ENCODE measurements around the gene CYTL1.
"Not testable (repeated sequence)": the region's sequence is repeated elsewhere in the genome, so short reads cannot be mapped to it uniquely, and the experiment has no call there.

The CYTL1 gene

DNA sequence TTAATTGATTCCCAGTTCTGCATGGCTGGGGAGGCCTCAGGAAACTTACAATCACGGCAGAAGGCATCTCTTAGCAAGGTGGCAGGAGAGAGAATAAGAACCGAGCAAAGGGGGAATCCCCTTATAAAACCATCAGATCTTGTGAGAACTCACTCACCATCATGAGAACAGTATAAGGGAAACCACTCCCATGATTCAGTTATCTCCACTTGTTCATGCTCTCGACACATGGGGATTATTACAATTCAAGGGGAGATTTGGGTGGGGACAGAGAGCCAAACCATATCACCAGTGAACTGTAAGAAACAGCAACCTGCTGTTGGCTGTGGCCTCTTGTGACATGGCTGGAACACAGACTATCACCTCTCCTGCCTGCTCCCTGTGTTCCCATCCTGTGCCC, 7.1 kb upstream of the CYTL1 start:
- H3K4me1 Mint-ChIP-seq, result no peaks in the 10 kb centered on the region
- no peak overlapping the region for H3K27ac Mint-ChIP-seq
- ATAC-seq (replicated peaks) (no peak), DNase-seq (no peak)
- no peak overlapping the region for H3K4me3 Mint-ChIP-seq
- peaks cover 4% of the 10 kb centered on the region in 2 donors for H3K9me3 Mint-ChIP-seq
- H3K36me3 Mint-ChIP-seq, result no peaks in the 10 kb centered on the region
- peaks cover 0 to 3% of the 10 kb centered on the region in 2 donors for H3K27me3 Mint-ChIP-seq

DNA sequence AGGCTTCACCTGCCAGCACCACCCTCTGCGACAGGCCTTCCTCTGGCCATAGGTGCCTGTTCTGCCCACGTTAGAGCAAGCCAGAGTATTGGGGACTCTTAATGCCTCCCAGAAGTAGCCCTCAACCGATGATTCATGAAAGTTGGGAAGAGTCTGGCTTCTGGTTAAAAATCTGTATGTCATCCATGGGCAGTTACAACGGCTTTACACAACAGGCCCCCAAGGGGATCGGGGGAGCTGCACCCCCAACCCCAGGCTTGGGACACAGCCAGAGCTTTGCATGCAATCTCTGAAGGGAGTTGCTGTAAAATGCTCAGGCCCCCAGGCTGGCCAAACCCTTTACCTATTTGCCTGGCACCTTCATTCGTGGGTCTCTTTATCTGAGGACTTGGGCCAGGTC, 5.4 kb upstream of the CYTL1 start:
- no peak overlapping the region for H3K27ac Mint-ChIP-seq
- ATAC-seq (replicated peaks) (no peak), DNase-seq (no peak)
- peaks cover 4% of the 10 kb centered on the region in 2 donors for H3K9me3 Mint-ChIP-seq
- H3K36me3 Mint-ChIP-seq, result no peaks in the 10 kb centered on the region
- H3K27me3 Mint-ChIP-seq, result peaks cover under 1 to 4% of the 10 kb centered on the region in 2 donors
- no peak overlapping the region for H3K4me3 Mint-ChIP-seq
- no peaks in the 10 kb centered on the region for H3K4me1 Mint-ChIP-seq

- ATAC-seq (replicated peaks) (no peak), DNase-seq (no peak)
- Mint-ChIP-seq H3K27ac (no peak overlapping the region), H3K36me3 (no peaks in the 10 kb centered on the region), H3K4me3 (no peak overlapping the region), H3K27me3 (peaks cover 19 to 23% of the 10 kb centered on the region in 2 donors), H3K9me3 (peaks cover 4% of the 10 kb centered on the region in 2 donors), H3K4me1 (peaks cover 2 to 7% of the 10 kb centered on the region in 2 donors)
These were observed 2.3 kb upstream of the CYTL1 start for GRCh38 chr4:5021546-5021945.

DNA sequence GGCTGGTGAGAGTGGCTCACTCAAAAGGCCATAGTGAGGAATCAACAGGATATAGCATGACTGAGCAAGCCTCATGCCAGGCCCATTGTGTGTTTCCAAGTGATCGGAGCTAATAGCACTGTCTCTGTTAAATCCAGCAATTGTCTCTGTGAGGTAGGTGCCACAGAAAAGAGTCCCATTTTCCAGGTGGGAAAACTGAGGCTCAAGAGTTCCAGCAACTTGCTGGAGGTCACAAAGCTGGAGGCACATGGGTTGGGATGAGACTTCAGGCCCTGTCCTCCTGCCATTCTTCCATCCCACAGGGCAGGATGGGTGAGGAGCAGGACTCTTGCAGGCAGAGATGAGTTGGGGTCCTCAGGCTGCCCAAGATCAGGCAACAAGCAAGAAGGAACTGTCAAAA, 1.1 kb upstream of the CYTL1 start:
- peaks cover 4% of the 10 kb centered on the region in 2 donors for H3K9me3 Mint-ChIP-seq
- no peak for DNase-seq

DNA sequence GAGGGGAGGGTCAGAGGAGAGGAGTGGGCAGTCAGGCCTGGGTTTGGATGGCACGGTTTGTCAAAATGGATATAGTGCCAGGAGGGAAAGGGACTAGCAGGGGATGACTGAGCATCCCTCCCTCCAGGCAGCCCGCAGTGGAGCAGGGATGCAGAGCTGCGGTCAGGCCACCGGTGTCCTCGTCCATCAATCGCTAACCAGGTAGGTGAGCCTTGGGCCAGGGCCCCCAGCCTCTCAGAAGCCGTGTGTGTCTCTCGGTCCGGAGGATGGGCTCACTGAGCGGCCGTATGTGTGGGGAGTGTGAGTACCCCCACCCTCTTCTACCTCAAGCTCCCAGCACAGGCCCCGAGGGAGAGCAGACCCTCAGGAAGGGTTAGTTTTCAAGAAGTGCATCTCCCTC, 538 bp upstream of the CYTL1 start:
- no peak overlapping the region for H3K4me3 Mint-ChIP-seq
- DNase-seq, result no peak
- H3K27me3 Mint-ChIP-seq, result peaks cover 29 to 30% of the 10 kb centered on the region in 2 donors
- no peak overlapping the region for H3K27ac Mint-ChIP-seq
- peaks cover 2 to 7% of the 10 kb centered on the region in 2 donors for H3K4me1 Mint-ChIP-seq
- ATAC-seq (replicated peaks), result no peak
- no peaks in the 10 kb centered on the region for H3K36me3 Mint-ChIP-seq
- peaks cover 4% of the 10 kb centered on the region in 2 donors for H3K9me3 Mint-ChIP-seq

More for the DNA sequence above, 1.1 kb upstream of the CYTL1 start:
- Mint-ChIP-seq H3K4me3 (no peak overlapping the region), H3K36me3 (no peaks in the 10 kb centered on the region), H3K27me3 (peaks cover 28 to 29% of the 10 kb centered on the region in 2 donors), H3K4me1 (peaks cover 2 to 7% of the 10 kb centered on the region in 2 donors), H3K27ac (no peak overlapping the region)
- ATAC-seq (replicated peaks), result no peak

DNA sequence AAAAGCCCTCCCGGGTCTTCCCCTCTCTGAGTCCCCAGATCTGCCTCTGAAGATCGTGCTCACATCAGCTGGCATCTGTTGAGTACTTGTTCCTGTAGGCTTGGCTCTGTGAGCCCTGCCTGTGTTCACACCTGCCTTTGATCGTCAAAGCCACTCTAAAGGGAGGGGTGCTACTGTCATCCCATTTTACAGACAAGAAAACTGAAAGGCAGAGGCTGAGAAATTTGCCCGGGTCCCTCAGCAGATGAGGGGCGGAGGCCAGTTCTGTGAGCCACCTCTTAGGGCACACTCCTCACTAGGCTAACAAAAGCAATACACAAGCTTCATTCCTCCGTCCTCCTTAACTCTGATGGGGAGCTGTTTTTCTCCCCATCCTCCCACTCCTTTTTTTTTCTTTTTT, 655 bp downstream of the CYTL1 start:
- DNase-seq, result no peak
- Mint-ChIP-seq H3K27me3 (peaks cover 30 to 33% of the 10 kb centered on the region in 2 donors), H3K4me3 (no peak overlapping the region), H3K36me3 (no peaks in the 10 kb centered on the region), H3K27ac (no peak overlapping the region), H3K9me3 (peaks cover 3 to 4% of the 10 kb centered on the region in 2 donors), H3K4me1 (peaks cover 2 to 7% of the 10 kb centered on the region in 2 donors)
- ATAC-seq (replicated peaks), result no peak

DNA sequence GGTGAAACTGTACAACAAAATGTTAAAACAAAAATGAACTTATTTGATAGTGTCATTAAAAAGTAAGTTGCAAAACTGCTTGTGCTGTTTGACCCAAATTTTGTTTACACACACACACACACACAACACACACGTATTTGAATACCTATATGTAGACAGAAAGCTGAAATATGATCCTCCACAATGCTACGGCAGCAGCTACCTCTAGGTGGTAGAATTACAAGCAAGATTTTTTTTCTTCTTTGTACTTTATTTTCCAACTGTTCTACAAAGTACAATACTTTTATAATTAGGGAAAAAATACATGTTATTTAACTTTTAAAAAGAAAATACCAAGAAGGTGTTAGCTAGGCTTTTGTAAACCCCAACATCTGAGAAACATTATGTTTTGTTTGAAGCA, 1.2 kb downstream of the CYTL1 start:
- H3K9me3 Mint-ChIP-seq, result peaks cover 1 to 4% of the 10 kb centered on the region in 2 donors
- ATAC-seq (replicated peaks) (no peak), DNase-seq (no peak)
- no peak overlapping the region for H3K27ac Mint-ChIP-seq
- H3K36me3 Mint-ChIP-seq, result no peaks in the 10 kb centered on the region
- no peak overlapping the region for H3K4me3 Mint-ChIP-seq
- peaks cover 2 to 7% of the 10 kb centered on the region in 2 donors for H3K4me1 Mint-ChIP-seq
- peaks cover 30 to 37% of the 10 kb centered on the region in 2 donors for H3K27me3 Mint-ChIP-seq

DNA sequence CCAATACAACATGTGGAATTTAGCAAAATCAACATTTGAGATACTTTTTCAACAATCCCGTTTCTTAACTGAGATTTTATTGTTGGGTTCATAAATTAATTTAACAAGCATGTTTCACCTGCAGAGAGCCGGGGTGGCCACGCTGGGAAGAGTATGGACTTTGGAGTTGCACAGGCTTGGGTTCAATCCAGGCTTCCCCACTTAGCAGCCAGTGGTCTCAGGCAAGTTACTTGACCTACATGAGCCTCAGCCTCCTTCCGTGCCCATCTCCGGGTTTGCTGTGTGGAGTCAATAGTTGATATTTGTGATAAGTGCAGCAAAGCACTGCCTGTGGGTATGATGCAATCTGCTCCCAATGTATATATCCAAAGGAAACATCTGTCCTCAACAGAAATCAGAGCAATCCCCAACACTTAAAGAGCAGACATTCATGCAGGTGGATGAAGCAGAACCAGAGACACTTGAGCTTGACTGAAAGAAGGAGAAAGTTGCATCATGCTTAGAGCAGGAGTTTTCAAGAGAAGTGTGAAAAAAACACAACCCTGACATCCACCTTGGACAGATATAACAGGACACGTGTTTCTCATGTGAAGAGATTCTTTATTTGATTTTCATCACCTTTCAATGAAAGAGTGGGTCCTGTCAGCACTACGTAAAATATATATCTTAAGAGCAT, 5.1 kb downstream of the CYTL1 start:
- H3K27me3 Mint-ChIP-seq, result peaks cover 36 to 38% of the 10 kb centered on the region in 2 donors
- H3K9me3 Mint-ChIP-seq, result no peaks in the 10 kb centered on the region
- ATAC-seq (replicated peaks) (no peak), DNase-seq (no peak)
- H3K4me3 Mint-ChIP-seq, result no peak overlapping the region
- H3K36me3 Mint-ChIP-seq, result no peaks in the 10 kb centered on the region
- H3K27ac Mint-ChIP-seq, result no peak overlapping the region
- H3K4me1 Mint-ChIP-seq, result peaks cover 1 to 2% of the 10 kb centered on the region in 2 donors

GRCh38 chr4:5012958-5013357, 6.3 kb downstream of the CYTL1 start:
- ATAC-seq (replicated peaks) (no peak), DNase-seq (no peak)
- H3K27me3 Mint-ChIP-seq, result peaks cover 32 to 35% of the 10 kb centered on the region in 2 donors
- H3K9me3 Mint-ChIP-seq, result no peaks in the 10 kb centered on the region
- H3K36me3 Mint-ChIP-seq, result no peaks in the 10 kb centered on the region
- H3K4me1 Mint-ChIP-seq, result no peaks in the 10 kb centered on the region
- no peak overlapping the region for H3K27ac Mint-ChIP-seq
- H3K4me3 Mint-ChIP-seq, result no peak overlapping the region

GRCh38 chr4:5012244-5012898, 6.9 kb downstream of the CYTL1 start:
- no peak for DNase-seq
- Mint-ChIP-seq H3K9me3 (no peaks in the 10 kb centered on the region), H3K4me1 (no peaks in the 10 kb centered on the region), H3K27me3 (peaks cover 28 to 31% of the 10 kb centered on the region in 2 donors), H3K36me3 (no peaks in the 10 kb centered on the region), H3K27ac (no peak overlapping the region), H3K4me3 (no peak overlapping the region)
- no peak for ATAC-seq (replicated peaks)

DNA sequence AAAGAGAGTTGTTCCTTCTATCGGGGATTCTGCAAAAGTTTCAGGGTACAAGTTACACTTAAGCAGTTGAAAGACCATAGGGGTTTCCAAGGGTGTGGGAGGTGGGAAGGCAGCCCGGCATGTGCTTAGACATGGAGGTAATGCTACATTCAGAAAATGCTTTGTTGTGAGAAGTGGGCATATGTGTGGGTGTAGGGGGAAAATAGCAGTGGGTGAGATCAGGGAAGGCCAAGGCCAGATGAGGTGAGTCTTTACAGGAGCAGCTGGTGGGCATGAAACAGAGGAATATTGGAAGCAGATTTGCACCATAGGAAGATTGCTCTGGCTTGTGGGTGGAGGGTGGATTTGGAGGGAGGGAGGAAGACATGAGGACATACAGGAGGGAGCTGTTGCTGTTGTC, 8.3 kb downstream of the CYTL1 start:
- H3K4me3 Mint-ChIP-seq, result no peak overlapping the region

DNA sequence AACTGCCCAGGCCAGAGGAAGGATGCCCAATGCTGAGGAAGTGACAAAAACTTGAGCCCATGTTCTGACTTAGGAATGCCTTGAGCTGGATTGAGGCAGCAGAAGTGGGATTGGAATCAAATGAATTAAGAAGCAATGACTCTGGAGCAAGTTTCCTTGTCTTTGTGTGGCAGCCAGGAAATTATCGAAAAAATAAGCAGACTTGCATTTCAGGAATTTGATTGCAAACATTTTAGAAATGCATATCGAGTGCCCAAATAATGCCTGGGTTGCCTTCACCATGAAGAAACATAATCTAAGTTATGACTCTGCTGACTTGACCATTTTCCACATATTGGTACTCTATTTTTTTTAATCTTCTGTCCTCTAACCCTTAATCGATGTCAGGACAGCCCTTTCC, 9.5 kb downstream of the CYTL1 start:
- Mint-ChIP-seq H3K4me3 (no peak overlapping the region), H3K36me3 (no peaks in the 10 kb centered on the region), H3K27ac (no peak overlapping the region), H3K9me3 (no peaks in the 10 kb centered on the region), H3K4me1 (no peaks in the 10 kb centered on the region), H3K27me3 (peaks cover 15% of the 10 kb centered on the region in 2 donors)
- no peak for ATAC-seq (replicated peaks)
- DNase-seq, result no peak

More for the DNA sequence above, 8.3 kb downstream of the CYTL1 start:
- ATAC-seq (replicated peaks) (no peak), DNase-seq (no peak)
- Mint-ChIP-seq H3K27ac (no peak overlapping the region), H3K27me3 (peaks cover 17 to 19% of the 10 kb centered on the region in 2 donors), H3K9me3 (no peaks in the 10 kb centered on the region), H3K4me1 (no peaks in the 10 kb centered on the region), H3K36me3 (no peaks in the 10 kb centered on the region)

- ATAC-seq (replicated peaks); H3K27ac Mint-ChIP-seq; H3K4me1 Mint-ChIP-seq; H3K9me3 Mint-ChIP-seq; H3K36me3 Mint-ChIP-seq; H3K4me3 Mint-ChIP-seq; DNase-seq: not testable (repeated sequence)
- H3K27me3 Mint-ChIP-seq, result peaks cover 27% of the 10 kb centered on the region in 2 donors
These were observed 12.3 kb downstream of the CYTL1 start for GRCh38 chr4:5006932-5007331.

DNA sequence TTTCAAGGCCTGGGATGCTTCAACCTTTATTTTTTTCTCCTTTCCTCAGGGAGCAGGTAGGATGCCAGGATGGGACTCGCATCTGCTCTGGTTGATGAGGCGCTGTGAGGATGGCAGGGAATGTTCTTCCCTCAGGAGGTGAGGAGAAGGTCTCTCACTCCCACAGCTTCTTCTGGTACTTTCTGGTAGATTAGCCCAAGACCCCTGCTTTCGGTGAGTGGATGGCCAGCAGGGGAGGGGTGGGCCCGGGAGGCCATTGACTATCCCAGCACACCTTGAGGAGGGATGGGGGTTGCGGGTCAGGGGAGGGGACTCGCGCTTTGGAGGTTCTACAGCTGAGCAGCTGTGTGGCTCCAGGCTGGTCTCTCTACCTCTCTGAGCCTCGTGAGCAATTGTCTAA, 14.8 kb downstream of the CYTL1 start:
- H3K27me3 Mint-ChIP-seq, result peaks cover 16 to 20% of the 10 kb centered on the region in 2 donors
- no peak for DNase-seq
- no peaks in the 10 kb centered on the region for H3K36me3 Mint-ChIP-seq
- no peak for ATAC-seq (replicated peaks)
- H3K4me1 Mint-ChIP-seq, result no peaks in the 10 kb centered on the region
- no peaks in the 10 kb centered on the region for H3K9me3 Mint-ChIP-seq
- no peak overlapping the region for H3K4me3 Mint-ChIP-seq
- H3K27ac Mint-ChIP-seq, result no peak overlapping the region

- no peaks in the 10 kb centered on the region for H3K4me1 Mint-ChIP-seq
- DNase-seq (no peak), ATAC-seq (replicated peaks) (no peak)
- no peaks in the 10 kb centered on the region for H3K36me3 Mint-ChIP-seq
- no peaks in the 10 kb centered on the region for H3K9me3 Mint-ChIP-seq
- H3K27ac Mint-ChIP-seq, result no peak overlapping the region
- no peak overlapping the region for H3K4me3 Mint-ChIP-seq
- peaks cover 16 to 20% of the 10 kb centered on the region in 2 donors for H3K27me3 Mint-ChIP-seq
These were observed 15.3 kb downstream of the CYTL1 start for GRCh38 chr4:5003918-5004317.
